GM18517 (cell line): ENCODE data around the gene DDHD1.
A peak's percentile ranks its signal among the peaks of the same experiment; 100 is the strongest.
"Not testable (repeated sequence)": the region's sequence is repeated elsewhere in the genome, so short reads cannot be mapped to it uniquely, and the experiment has no call there.

ENCODE experiments used
- ATAC-seq: cut with Tn5 transposase; IDR thresholded peaks from one replicate; pipeline ENCODE4 v1.9.1; 2021; ENCODE audit warnings: mild to moderate bottlenecking, moderate library complexity; ENCODE audit not compliant: unreplicated experiment

Gene DDHD1

GRCh38 chr14:53152887-53153701, at the start of gene DDHD1:
Gene DDHD1, minus strand, starts transcription at chr14:53153323. Its CDS starts 225 bp downstream, at chr14:53153098.
- ATAC-seq, result peak; percentile 60

- ATAC-seq, result no peak
These were observed 42.8 kb upstream of the DDHD1 start for GRCh38 chr14:53195949-53196348.

- no peak for ATAC-seq
These were observed 40.1 kb upstream of the DDHD1 start for GRCh38 chr14:53193193-53193592.

GRCh38 chr14:53192052-53192760, 39.1 kb upstream of the DDHD1 start:
- ATAC-seq, result no peak

- ATAC-seq, result peak; percentile 52
These were observed 37.8 kb upstream of the DDHD1 start for GRCh38 chr14:53190938-53191337.

- no peak for ATAC-seq
These were observed 34.9 kb upstream of the DDHD1 start for GRCh38 chr14:53187921-53188463.

GRCh38 chr14:53186532-53186931, 33.4 kb upstream of the DDHD1 start:
- no peak for ATAC-seq

- ATAC-seq, result no peak
These were observed 30.5 kb upstream of the DDHD1 start for GRCh38 chr14:53183611-53184010.

GRCh38 chr14:53183056-53183455, 29.9 kb upstream of the DDHD1 start:
- no peak for ATAC-seq

GRCh38 chr14:53181463-53182081, 28.4 kb upstream of the DDHD1 start:
- ATAC-seq, result not testable (repeated sequence)

GRCh38 chr14:53180272-53181221, 27.4 kb upstream of the DDHD1 start:
- no peak for ATAC-seq

GRCh38 chr14:53179486-53180005, 26.4 kb upstream of the DDHD1 start:
- not testable (repeated sequence) for ATAC-seq

- no peak for ATAC-seq
These were observed 22.3 kb upstream of the DDHD1 start for GRCh38 chr14:53175375-53175774.

- no peak for ATAC-seq
These were observed 21.8 kb upstream of the DDHD1 start for GRCh38 chr14:53174918-53175317.

GRCh38 chr14:53168786-53169185, 15.7 kb upstream of the DDHD1 start:
- ATAC-seq, result no peak

- no peak for ATAC-seq
These were observed 14.6 kb upstream of the DDHD1 start for GRCh38 chr14:53167602-53168328.

- no peak for ATAC-seq
These were observed 8.8 kb upstream of the DDHD1 start for GRCh38 chr14:53161758-53162435.

GRCh38 chr14:53156238-53156637, 3.1 kb upstream of the DDHD1 start:
- no peak for ATAC-seq

- no peak for ATAC-seq
These were observed 584 bp upstream of the DDHD1 start for GRCh38 chr14:53153702-53154112.
